Astrocyte (in vitro differentiated cells and primary cell): ENCODE measurements around the gene RSPH4A.

ENCODE experiments used
- EZH2 ChIP-seq: IDR thresholded peaks from 2 replicates; pipeline ENCODE4 v1.6.1; 2012; ENCODE audit warnings: mild to moderate bottlenecking, low read length, inconsistent platforms; ENCODE audit not compliant: insufficient read depth
- TF ChIP-seq, protein P1 (sequence below): IDR thresholded peaks from 2 replicates; pipeline ENCODE4 v1.5.1; 2011; ENCODE audit warnings: low read depth, mild to moderate bottlenecking, inconsistent platforms, low read length, moderate library complexity; ENCODE audit not compliant: insufficient read depth

- TF ChIP-seq, protein P1, sequence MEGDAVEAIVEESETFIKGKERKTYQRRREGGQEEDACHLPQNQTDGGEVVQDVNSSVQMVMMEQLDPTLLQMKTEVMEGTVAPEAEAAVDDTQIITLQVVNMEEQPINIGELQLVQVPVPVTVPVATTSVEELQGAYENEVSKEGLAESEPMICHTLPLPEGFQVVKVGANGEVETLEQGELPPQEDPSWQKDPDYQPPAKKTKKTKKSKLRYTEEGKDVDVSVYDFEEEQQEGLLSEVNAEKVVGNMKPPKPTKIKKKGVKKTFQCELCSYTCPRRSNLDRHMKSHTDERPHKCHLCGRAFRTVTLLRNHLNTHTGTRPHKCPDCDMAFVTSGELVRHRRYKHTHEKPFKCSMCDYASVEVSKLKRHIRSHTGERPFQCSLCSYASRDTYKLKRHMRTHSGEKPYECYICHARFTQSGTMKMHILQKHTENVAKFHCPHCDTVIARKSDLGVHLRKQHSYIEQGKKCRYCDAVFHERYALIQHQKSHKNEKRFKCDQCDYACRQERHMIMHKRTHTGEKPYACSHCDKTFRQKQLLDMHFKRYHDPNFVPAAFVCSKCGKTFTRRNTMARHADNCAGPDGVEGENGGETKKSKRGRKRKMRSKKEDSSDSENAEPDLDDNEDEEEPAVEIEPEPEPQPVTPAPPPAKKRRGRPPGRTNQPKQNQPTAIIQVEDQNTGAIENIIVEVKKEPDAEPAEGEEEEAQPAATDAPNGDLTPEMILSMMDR, result no peak
- no peak for TF ChIP-seq EZH2
These were observed 416 bp downstream of the RSPH4A start for GRCh38 chr6:116616737-116617053.
